DND-41 (cell line): ENCODE measurements around the gene METTL17.

Experiments
- ATAC-seq: fragments of 200-7000 bp; cut with Tn5 transposase; 3 replicates; pipeline ENCODE4 v1.9.1; 2021; ENCODE audit warnings: low read depth; ENCODE audit not compliant: insufficient read depth
- DNase-seq: peaks from one replicate; pipeline ENCODE4 v3.0.0-alpha.2; 2020
- H2AFZ ChIP-seq: 2 replicates; pipeline ENCODE4 v1.6.0; 2012; ENCODE audit warnings: low read depth, low read length
- H3K27ac ChIP-seq: 2 replicates; pipeline ENCODE4 v1.5.1; 2012; ENCODE audit warnings: low read length, inconsistent platforms
- H3K27me3 ChIP-seq: fragments of 200-600 bp; sonication (generic); 2 replicates; pipeline ENCODE4 v1.6.0; 2012; ENCODE audit warnings: low read length, mild to moderate bottlenecking, inconsistent platforms; ENCODE audit not compliant: insufficient read depth, poor library complexity
- H3K36me3 ChIP-seq: 2 replicates; pipeline ENCODE4 v1.5.1; 2012; ENCODE audit warnings: low read length, inconsistent platforms; ENCODE audit not compliant: insufficient read depth
- H3K4me1 ChIP-seq: 2 replicates; pipeline ENCODE4 v1.5.1; 2012; ENCODE audit warnings: mild to moderate bottlenecking, low read length; ENCODE audit not compliant: insufficient read depth
- H3K4me2 ChIP-seq: 2 replicates; pipeline ENCODE4 v1.6.0; 2012; ENCODE audit warnings: mild to moderate bottlenecking, moderate library complexity, low read length, inconsistent platforms; ENCODE audit not compliant: insufficient read depth
- H3K4me3 ChIP-seq, 2 experiments: fragments of 200-600 bp in 1 of 2; shearing (Covaris generic) in 1 of 2; 2 replicates each; pipeline ENCODE4 v1.5.1; 2012 to 2016; ENCODE audit warnings: inconsistent platforms in 2 of 2, low read length in 2 of 2, mild to moderate bottlenecking in 2 of 2, low read depth in 1 of 2, moderate library complexity in 1 of 2
- H3K79me2 ChIP-seq: 2 replicates; pipeline ENCODE4 v1.6.0; 2012; ENCODE audit warnings: low read length, inconsistent platforms; ENCODE audit not compliant: insufficient read depth
- H3K9ac ChIP-seq: 2 replicates; pipeline ENCODE4 v1.6.0; 2012; ENCODE audit warnings: low read depth, mild to moderate bottlenecking, inconsistent platforms, low read length, moderate library complexity
- H3K9me3 ChIP-seq: 2 replicates; pipeline ENCODE4 v1.5.1; 2012; ENCODE audit warnings: low read length, moderate library complexity, mild to moderate bottlenecking, inconsistent platforms; ENCODE audit not compliant: insufficient read depth, severe bottlenecking
- H4K20me1 ChIP-seq: 2 replicates; pipeline ENCODE4 v1.6.0; 2012; ENCODE audit warnings: low read length; ENCODE audit not compliant: insufficient read depth
- CTCF ChIP-seq: IDR thresholded peaks from 2 replicates; pipeline ENCODE4 v1.5.1; 2012; ENCODE audit warnings: borderline replicate concordance, low read length, moderate library complexity, mild to moderate bottlenecking; ENCODE audit not compliant: poor library complexity, severe bottlenecking; ENCODE audit errors: extremely low read depth
- EZH2 ChIP-seq: IDR thresholded peaks from 3 replicates; pipeline ENCODE4 v1.6.1; 2012; ENCODE audit warnings: borderline replicate concordance, low read depth, mild to moderate bottlenecking, moderate library complexity, low read length, inconsistent platforms; ENCODE audit not compliant: severe bottlenecking

Gene METTL17

DNA sequence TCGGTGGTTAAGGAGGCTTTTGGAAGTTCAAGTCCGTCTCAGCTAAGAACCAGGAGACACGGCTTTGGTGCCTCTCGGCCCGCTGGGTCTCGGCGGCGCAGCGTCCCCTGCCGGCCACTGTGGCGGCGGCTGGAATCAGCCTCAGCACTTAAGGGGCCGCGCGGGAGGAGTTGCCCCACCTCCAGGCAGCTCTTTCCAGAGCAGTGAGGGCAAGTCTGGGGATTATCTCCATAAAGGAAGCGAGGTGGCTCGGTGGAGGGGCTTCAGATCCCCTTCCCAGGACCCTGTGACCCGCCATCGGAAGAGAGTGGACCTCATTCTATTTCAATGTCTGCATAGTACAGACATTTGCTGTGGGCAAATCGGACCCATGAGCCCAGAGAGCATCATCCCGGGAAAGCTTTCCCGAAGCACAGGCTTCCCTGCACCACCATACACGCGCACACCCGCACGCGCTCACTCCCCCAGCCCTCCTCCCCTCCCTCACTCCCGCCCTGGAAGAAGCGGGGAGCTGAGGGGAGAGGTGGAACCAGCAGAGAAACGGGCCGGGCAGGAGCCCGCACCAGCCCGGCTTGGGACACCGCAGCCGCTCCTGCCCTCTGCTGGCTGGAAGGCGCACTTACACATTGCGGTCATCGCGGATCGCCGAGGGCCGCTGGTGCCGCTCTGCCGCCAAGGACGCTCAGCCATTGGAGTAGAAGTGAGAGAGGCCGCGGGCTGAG, 18.6 kb upstream of the METTL17 start:
- H3K4me1 ChIP-seq: peaks cover 17% of the 10 kb centered on the region
- H3K9ac ChIP-seq: peak overlapping the region; percentile 62
- no peaks in the 10 kb centered on the region for H3K79me2 ChIP-seq
- H3K9me3 ChIP-seq: no peaks in the 10 kb centered on the region
- TF ChIP-seq CTCF (peak; percentile 96), EZH2 (no peak)
- no peaks in the 10 kb centered on the region for H4K20me1 ChIP-seq
- H3K4me3 ChIP-seq: peak overlapping the region; percentile 24 to 72; a peak in 3 of 4 replicates
- H3K27me3 ChIP-seq: peaks cover 28% of the 10 kb centered on the region
- ATAC-seq: peak; percentile 87
- DNase-seq: peak; percentile 79
- peak overlapping the region; percentile 87 for H2AFZ ChIP-seq
- peak overlapping the region; percentile 50 for H3K27ac ChIP-seq
- H3K36me3 ChIP-seq: no peaks in the 10 kb centered on the region
- H3K4me2 ChIP-seq: peak overlapping the region; percentile 92

DNA sequence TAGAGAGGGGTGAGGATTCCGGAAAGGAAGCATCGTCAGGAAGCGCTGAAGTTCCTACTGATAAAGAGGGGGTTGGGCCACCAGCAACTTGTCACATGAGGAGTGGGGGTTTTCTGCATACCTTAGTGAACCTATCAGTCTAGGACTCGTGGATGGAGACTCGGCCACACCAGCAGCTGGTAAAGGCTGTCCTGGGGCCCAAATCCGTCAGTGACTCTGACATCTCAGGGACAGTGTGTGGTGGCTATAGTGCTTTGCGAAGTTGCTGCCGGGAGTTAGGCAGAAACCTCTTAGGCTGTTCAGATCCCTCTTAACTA, 18.1 kb upstream of the METTL17 start:
- H3K9me3 ChIP-seq: no peaks in the 10 kb centered on the region
- peaks cover 17% of the 10 kb centered on the region for H3K4me1 ChIP-seq
- H3K9ac ChIP-seq: peak overlapping the region; percentile 62
- H3K27me3 ChIP-seq: peaks cover 25% of the 10 kb centered on the region
- TF ChIP-seq EZH2: no peak
- TF ChIP-seq CTCF: no peak
- H4K20me1 ChIP-seq: no peaks in the 10 kb centered on the region
- peak overlapping the region in 1 of 2 experiments; percentile 72; a peak in 2 of 4 replicates for H3K4me3 ChIP-seq
- H3K36me3 ChIP-seq: no peaks in the 10 kb centered on the region
- peak overlapping the region; percentile 92 for H3K4me2 ChIP-seq
- H3K79me2 ChIP-seq: no peaks in the 10 kb centered on the region
- ATAC-seq (no peak; the same call in 2 of the 3 replicates), DNase-seq (no peak)
- H2AFZ ChIP-seq: peak overlapping the region; percentile 87
- no peak overlapping the region for H3K27ac ChIP-seq

DNA sequence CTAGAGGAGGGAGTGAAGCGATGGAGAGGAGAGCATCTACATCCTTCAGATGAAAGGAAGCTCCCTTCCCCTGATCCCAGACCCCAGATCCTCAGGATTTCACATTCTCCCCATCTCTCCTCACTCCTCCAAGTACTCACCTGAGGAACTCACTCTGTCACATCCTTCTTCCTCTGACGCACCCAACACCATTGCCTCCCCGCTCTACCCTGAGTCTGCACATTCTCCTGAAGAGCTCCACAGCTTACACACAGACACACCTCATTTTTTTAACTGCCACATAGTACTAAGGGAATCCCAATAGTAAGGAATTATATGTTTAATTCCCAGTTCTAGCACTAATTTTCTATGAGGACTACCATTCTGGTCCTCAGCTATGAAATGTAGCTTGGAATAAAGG, 16.3 kb upstream of the METTL17 start:
- Histone ChIP-seq H3K79me2 (no peaks in the 10 kb centered on the region), H3K4me1 (peaks cover 17% of the 10 kb centered on the region), H3K9me3 (no peaks in the 10 kb centered on the region), H3K27ac (no peak overlapping the region), H3K4me2 (no peak overlapping the region), H3K27me3 (peaks cover 18% of the 10 kb centered on the region), H4K20me1 (no peaks in the 10 kb centered on the region), H2AFZ (no peak overlapping the region), H3K36me3 (no peaks in the 10 kb centered on the region), H3K4me3 (no peak overlapping the region), H3K9ac (no peak overlapping the region)
- DNase-seq (no peak), ATAC-seq (no peak)
- TF ChIP-seq CTCF: no peak

DNA sequence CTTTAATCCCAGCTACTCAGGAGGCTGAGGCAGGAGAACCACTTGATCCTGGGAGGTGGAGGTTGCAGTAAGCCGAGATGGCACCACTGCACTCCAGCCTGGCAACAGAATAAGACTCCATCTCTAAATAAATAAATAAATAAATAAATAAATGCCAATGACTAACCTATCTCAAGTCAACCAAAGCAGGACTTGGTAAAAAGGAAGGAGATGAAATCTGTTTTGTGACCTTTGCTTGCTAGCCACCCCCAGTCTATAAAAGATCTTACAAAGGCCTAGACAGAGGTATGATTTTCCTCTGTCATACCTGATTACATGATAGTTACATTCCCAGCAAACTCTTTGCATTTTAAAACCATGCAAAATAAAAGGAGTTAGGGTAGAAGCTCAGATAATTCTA, 13.5 kb upstream of the METTL17 start:
- Histone ChIP-seq H3K4me3 (no peak overlapping the region), H3K4me2 (no peak overlapping the region), H4K20me1 (no peaks in the 10 kb centered on the region), H3K27ac (no peak overlapping the region), H3K4me1 (peaks cover 5% of the 10 kb centered on the region), H3K27me3 (peaks cover 18% of the 10 kb centered on the region), H3K9me3 (no peaks in the 10 kb centered on the region), H3K79me2 (no peaks in the 10 kb centered on the region), H3K9ac (no peak overlapping the region), H2AFZ (no peak overlapping the region), H3K36me3 (no peaks in the 10 kb centered on the region)
- ATAC-seq (no peak), DNase-seq (no peak)
- TF ChIP-seq EZH2 (no peak), CTCF (no peak)
